Endodermal cell (in vitro differentiated cells): ENCODE measurements around the gene CTIF. TPM values are rescaled to one million over a fixed set of nuclear protein-coding genes. Genes with fewer than 3 reads are reported as not detected.

Experiments
- DNase-seq: peaks from one replicate; pipeline ENCODE4 v3.0.0-alpha.2; 2017
- H3K27ac ChIP-seq: 2 replicates; pipeline ENCODE4 v1.5.1; 2013; ENCODE audit warnings: mild to moderate bottlenecking, low read depth, low read length, moderate library complexity
- H3K27me3 ChIP-seq: 2 replicates; pipeline ENCODE4 v1.6.1; 2013; ENCODE audit warnings: mild to moderate bottlenecking, low read length, moderate library complexity; ENCODE audit not compliant: insufficient read depth, control insufficient read depth, poor library complexity, severe bottlenecking
- H3K36me3 ChIP-seq: 2 replicates; pipeline ENCODE4 v1.7.0; 2013; ENCODE audit warnings: mild to moderate bottlenecking, low read length, moderate library complexity; ENCODE audit not compliant: control insufficient read depth, insufficient read depth
- H3K4me1 ChIP-seq: one replicate; pipeline ENCODE4 v1.7.0; 2013; ENCODE audit warnings: low read length; ENCODE audit not compliant: control insufficient read depth, insufficient read depth
- H3K4me3 ChIP-seq: 2 replicates; pipeline ENCODE4 v1.5.1; 2013; ENCODE audit warnings: mild to moderate bottlenecking, low read length, moderate library complexity
- H3K9ac ChIP-seq: 2 replicates; pipeline ENCODE4 v1.6.1; 2013; ENCODE audit warnings: mild to moderate bottlenecking, low read length, moderate library complexity; ENCODE audit not compliant: poor library complexity, severe bottlenecking; ENCODE audit errors: extremely low read depth
- H3K9me3 ChIP-seq: 2 replicates; pipeline ENCODE4 v1.6.1; 2013; ENCODE audit warnings: mild to moderate bottlenecking, low read length, moderate library complexity; ENCODE audit not compliant: control insufficient read depth
- H3K27ac Mint-ChIP-seq: 2 replicates; pipeline ENCODE4 v1.8.0; 2020; ENCODE audit warnings: mixed read lengths
- H3K27me3 Mint-ChIP-seq: 2 replicates; pipeline ENCODE4 v1.8.0; 2021; ENCODE audit warnings: mild to moderate bottlenecking, mixed read lengths; ENCODE audit not compliant: insufficient read depth
- H3K36me3 Mint-ChIP-seq: 2 replicates; pipeline ENCODE4 v1.8.0; 2020; ENCODE audit warnings: low read depth, mixed read lengths
- H3K4me1 Mint-ChIP-seq: 2 replicates; pipeline ENCODE4 v1.8.0; 2020; ENCODE audit warnings: mixed read lengths
- H3K4me3 Mint-ChIP-seq: 2 replicates; pipeline ENCODE4 v1.8.0; 2020; ENCODE audit warnings: mild to moderate bottlenecking, moderate library complexity, mixed read lengths
- H3K9me3 Mint-ChIP-seq: 2 replicates; pipeline ENCODE4 v1.8.0; 2020; ENCODE audit warnings: mild to moderate bottlenecking, mixed read lengths
- WGBS, 2 experiments: methylation state at CpG; one replicate each; pipeline versions ENCODE4 v1.1.5 to v1.1.7; 2013; ENCODE audit warnings: missing lambda C conversion rate in 2 of 2, mixed read lengths in 1 of 2; ENCODE audit not compliant: insufficient coverage in 1 of 2, insufficient read length in 1 of 2; 5-methylcytosine and 5-hydroxymethylcytosine counted together
- total RNA-seq, 2 donors: library from RNA; stranded (reverse); fragmentation: NEBNext Ultra II Directional in 1 of 2; extraction: Animal tissue kit (Norgen Biotek cat#: 25700) in 1 of 2; gene quantifications; 2 replicates in 1 of 2; 3 replicates in 1 of 2; pipeline ENCODE4 v1.2.1, GENCODE V29; 2021
- TF ChIP-seq, protein P1 (sequence below): fragments of 200-600 bp; sonication (generic); conservative IDR thresholded peaks from 2 replicates; pipeline ENCODE4 v1.5.0; 2021; ENCODE audit warnings: antibody characterized with exemption, mild to moderate bottlenecking

CTIF gene
- total RNA-seq, 2 donors from 2014 or later, result 33.8 to 41.6 TPM

GRCh38 chr18:48667276-48668254 is 128.7 kb downstream of the CTIF start:
- Mint-ChIP-seq H3K36me3 (peaks cover 34% of the 10 kb centered on the region), H3K9me3 (peaks cover 22% of the 10 kb centered on the region), H3K27me3 (no peaks in the 10 kb centered on the region), H3K4me1 (no peaks in the 10 kb centered on the region), H3K27ac (no peak overlapping the region), H3K4me3 (no peak overlapping the region)
- Histone ChIP-seq H3K36me3 (peaks cover 49% of the 10 kb centered on the region), H3K27me3 (no peaks in the 10 kb centered on the region), H3K9ac (no peak overlapping the region), H3K4me1 (no peaks in the 10 kb centered on the region), H3K9me3 (peaks cover 30% of the 10 kb centered on the region), H3K4me3 (no peak overlapping the region), H3K27ac (no peak overlapping the region)
- 91 to 97% methylated on average over 5 to 13 of the region's 13 CpGs for WGBS, 2 experiments
- DNase-seq, result peak; percentile 85
- TF ChIP-seq, protein P1, sequence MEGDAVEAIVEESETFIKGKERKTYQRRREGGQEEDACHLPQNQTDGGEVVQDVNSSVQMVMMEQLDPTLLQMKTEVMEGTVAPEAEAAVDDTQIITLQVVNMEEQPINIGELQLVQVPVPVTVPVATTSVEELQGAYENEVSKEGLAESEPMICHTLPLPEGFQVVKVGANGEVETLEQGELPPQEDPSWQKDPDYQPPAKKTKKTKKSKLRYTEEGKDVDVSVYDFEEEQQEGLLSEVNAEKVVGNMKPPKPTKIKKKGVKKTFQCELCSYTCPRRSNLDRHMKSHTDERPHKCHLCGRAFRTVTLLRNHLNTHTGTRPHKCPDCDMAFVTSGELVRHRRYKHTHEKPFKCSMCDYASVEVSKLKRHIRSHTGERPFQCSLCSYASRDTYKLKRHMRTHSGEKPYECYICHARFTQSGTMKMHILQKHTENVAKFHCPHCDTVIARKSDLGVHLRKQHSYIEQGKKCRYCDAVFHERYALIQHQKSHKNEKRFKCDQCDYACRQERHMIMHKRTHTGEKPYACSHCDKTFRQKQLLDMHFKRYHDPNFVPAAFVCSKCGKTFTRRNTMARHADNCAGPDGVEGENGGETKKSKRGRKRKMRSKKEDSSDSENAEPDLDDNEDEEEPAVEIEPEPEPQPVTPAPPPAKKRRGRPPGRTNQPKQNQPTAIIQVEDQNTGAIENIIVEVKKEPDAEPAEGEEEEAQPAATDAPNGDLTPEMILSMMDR, result peak; percentile 80

DNA sequence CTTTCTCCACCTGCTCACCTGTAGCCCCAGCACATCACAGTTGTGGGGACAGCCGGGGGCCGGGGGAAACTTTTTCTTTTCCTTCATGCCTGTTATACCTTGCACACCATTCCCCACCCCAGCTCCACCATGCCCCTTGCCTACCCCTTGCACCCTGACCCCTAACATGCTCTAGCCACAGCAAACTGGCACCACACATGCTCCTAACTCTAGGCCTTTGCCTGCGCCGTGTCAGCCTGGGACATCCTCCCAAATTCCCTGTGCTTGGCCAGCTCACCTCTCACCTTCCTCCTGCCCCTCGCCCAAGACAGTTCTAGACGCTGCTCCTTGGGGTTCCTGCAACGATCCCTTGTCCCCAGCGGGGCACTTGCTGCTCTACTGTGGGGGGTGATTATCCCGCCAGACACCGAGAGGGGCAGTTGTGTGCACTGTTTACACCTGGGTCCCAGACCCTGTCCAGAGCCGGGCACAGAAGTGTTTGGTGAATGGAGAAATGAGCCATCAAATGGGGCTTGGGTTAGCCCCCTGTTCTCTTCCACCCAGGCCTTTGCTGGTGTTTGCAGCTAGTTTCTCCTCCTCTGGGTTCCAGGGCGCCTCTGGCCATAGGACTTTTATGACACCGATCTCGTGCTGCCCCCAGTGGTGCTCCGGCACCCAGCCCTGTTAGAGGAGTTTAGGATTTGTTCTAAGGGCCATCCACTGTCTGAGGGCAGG is 129.8 kb downstream of the CTIF start:
- Histone ChIP-seq H3K4me3 (no peak overlapping the region), H3K27ac (no peak overlapping the region), H3K4me1 (no peaks in the 10 kb centered on the region), H3K9ac (no peak overlapping the region), H3K9me3 (peaks cover 30% of the 10 kb centered on the region), H3K27me3 (no peaks in the 10 kb centered on the region), H3K36me3 (peaks cover 49% of the 10 kb centered on the region)
- TF ChIP-seq, protein P1, result peak; percentile 54
- Mint-ChIP-seq H3K27me3 (no peaks in the 10 kb centered on the region), H3K36me3 (peaks cover 34% of the 10 kb centered on the region), H3K4me1 (no peaks in the 10 kb centered on the region), H3K27ac (no peak overlapping the region), H3K9me3 (peaks cover 22% of the 10 kb centered on the region), H3K4me3 (no peak overlapping the region)
- 93% methylated on average over 9 to 15 of the region's 15 CpGs for WGBS, 2 experiments
- no peak for DNase-seq

DNA sequence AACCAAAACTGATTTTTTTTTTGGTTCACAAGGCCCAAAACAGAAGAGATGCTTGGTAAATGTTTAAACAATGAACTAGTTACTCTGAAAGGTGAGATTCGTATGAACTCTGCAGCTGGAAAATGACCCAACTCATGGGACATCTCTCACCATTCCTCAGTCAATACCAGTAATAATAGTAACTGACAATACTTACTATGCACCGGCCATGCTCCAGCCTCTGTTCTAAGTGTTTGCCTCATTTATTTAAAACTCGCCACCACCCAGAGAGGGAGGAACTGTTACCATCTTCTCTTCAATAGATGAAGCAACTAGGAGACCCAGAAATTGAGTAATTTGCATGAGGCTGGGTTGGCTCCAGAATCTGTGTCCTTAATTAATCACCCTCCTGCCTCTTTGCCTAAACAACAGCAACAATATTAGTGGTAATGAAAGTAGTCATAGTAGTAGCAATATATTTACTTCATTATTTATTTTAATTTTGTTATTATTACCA is 130.4 kb downstream of the CTIF start:
- H3K27me3 ChIP-seq, result no peaks in the 10 kb centered on the region
- no peak overlapping the region for H3K4me3 ChIP-seq
- peaks cover 49% of the 10 kb centered on the region for H3K36me3 ChIP-seq
- H3K4me3 Mint-ChIP-seq, result no peak overlapping the region
- H3K27ac ChIP-seq, result no peak overlapping the region
- WGBS, 2 experiments, result 92 to 100% methylated on average over 2 to 3 of the region's 3 CpGs
- no peak overlapping the region for H3K27ac Mint-ChIP-seq
- H3K9ac ChIP-seq, result no peak overlapping the region
- H3K4me1 Mint-ChIP-seq, result no peaks in the 10 kb centered on the region
- no peaks in the 10 kb centered on the region for H3K27me3 Mint-ChIP-seq
- H3K9me3 Mint-ChIP-seq, result peaks cover 22% of the 10 kb centered on the region
- no peaks in the 10 kb centered on the region for H3K4me1 ChIP-seq
- no peak for DNase-seq
- peaks cover 34% of the 10 kb centered on the region for H3K36me3 Mint-ChIP-seq
- TF ChIP-seq, protein P1, result peak; percentile 2
- H3K9me3 ChIP-seq, result peaks cover 30% of the 10 kb centered on the region
